HG03108 (cell line): ENCODE measurements around the gene PCDHB6.
"Not testable (repeated sequence)": the region's sequence is repeated elsewhere in the genome, so short reads cannot be mapped to it uniquely, and the experiment has no call there.

Experiments used
- ATAC-seq: cut with Tn5 transposase; IDR thresholded peaks from one replicate; pipeline ENCODE4 v1.9.1; 2021; ENCODE audit warnings: moderate library complexity; ENCODE audit not compliant: unreplicated experiment

The PCDHB6 gene

GRCh38 chr5:141149812-141150211, at the start of gene PCDHB6:
Gene PCDHB6, plus strand, starts transcription at chr5:141150057. Its CDS starts 201 bp downstream, at chr5:141150258.
- ATAC-seq, result no peak

DNA sequence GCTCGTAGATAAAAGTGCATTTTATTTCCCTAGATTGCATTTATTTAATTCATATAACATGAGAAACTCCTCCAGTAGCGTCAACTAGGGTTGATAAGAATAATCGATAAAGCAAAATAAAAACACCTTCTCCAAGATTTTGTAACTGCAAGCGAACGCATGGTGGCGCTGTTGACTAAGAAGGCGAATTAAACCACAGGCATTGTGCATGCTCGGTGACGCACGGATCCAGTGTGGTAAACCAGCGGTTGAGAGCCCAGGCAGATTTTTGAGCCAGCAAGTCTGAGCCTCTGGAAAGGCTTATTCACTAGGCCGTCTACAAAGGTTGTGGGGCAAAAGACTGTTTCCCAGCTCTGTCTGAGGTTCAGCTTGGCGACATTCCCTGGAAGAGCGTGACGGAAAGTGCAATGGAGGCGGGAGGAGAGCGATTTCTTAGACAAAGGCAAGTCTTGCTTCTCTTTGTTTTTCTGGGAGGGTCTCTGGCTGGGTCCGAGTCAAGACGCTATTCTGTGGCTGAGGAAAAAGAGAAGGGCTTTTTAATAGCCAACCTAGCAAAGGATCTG, 49.5 kb upstream of the PCDHB6 start, which contains the start of gene PCDHB3:
TSS of gene PCDHB3 (plus strand) at position 231 of the 563 bp plus-strand sequence. CDS start at position 408, 177 bp downstream.
- no peak for ATAC-seq

DNA sequence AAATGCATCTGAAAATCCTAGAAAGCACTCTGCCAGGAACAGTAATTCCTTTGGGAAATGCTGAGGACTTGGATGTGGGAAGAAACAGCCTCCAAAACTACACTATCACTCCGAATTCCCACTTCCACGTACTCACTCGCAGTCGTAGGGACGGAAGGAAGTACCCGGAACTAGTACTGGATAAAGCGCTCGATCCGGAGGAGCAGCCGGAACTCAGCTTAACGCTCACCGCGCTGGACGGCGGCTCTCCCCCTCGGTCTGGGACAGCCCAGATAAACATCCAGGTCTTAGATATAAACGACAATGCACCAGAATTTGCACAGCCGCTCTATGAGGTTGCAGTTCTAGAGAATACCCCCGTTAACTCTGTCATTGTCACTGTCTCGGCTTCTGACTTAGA, 48.8 kb upstream of the PCDHB6 start:
- ATAC-seq, result no peak

DNA sequence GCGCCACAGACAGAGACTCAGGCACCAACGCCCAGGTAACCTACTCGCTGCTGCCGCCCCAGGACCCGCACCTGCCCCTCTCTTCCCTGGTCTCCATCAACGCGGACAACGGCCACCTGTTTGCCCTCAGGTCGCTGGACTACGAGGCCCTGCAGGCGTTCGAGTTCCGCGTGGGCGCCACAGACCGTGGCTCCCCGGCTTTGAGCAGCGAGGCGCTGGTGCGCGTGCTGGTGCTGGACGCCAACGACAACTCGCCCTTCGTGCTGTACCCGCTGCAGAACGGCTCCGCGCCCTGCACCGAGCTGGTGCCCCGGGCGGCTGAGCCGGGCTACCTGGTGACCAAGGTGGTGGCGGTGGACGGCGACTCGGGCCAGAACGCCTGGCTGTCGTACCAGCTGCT, 47.8 kb upstream of the PCDHB6 start:
- not testable (repeated sequence) for ATAC-seq

GRCh38 chr5:141102471-141102870, 47.4 kb upstream of the PCDHB6 start:
- not testable (repeated sequence) for ATAC-seq

- no peak for ATAC-seq
These were observed 44.5 kb upstream of the PCDHB6 start for GRCh38 chr5:141105350-141105749.

DNA sequence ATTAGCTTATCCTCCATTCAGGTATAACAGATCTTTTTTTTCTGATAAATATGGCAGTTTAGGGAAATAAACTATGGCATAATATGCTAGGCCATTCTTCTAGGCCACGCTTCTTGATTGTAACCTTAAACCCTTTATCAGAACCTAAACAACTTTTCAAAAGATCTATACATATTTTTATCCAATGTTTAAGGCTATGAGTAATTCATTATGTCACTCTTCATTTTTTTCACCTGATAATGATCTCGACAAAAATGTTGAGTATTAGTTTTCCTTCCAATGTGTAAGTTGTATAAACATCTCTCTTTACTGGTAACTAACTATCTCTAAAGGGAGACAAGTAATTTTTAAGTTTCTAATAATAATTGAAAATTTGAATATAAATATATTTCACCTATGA, 30.6 kb upstream of the PCDHB6 start:
- ATAC-seq, result no peak

DNA sequence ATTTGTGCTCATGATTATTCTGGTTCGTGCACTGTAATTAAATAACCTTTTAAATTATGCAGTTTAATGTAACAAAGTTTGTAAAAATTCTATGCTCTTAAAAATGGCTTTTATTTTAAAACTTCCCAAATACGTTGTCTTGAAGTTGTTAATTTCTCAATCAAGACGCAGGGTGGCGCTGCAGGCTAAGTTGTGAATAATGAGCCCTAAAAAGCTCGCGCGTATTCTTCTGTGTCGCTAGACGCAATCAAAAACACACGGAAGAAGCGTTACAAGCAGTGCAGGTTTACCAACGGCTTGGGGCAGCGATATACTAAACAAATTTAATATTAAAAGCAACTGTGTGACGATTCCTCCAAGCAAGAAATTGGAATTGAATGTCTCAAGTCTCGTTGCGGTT, 28.3 kb upstream of the PCDHB6 start, which contains the start of gene PCDHB4:
TSS of gene PCDHB4 (plus strand) at position 256 of the 400 bp plus-strand sequence. CDS start 181 bp downstream, outside the sequence.
- no peak for ATAC-seq

GRCh38 chr5:141121985-141122384, 27.9 kb upstream of the PCDHB6 start:
- no peak for ATAC-seq

- ATAC-seq, result not testable (repeated sequence)
These were observed 26.3 kb upstream of the PCDHB6 start for GRCh38 chr5:141123396-141124135.

GRCh38 chr5:141127305-141127704, 22.6 kb upstream of the PCDHB6 start:
- ATAC-seq, result no peak

- ATAC-seq, result no peak
These were observed 14.7 kb upstream of the PCDHB6 start, which contains the start of gene PCDHB5 for GRCh38 chr5:141135030-141135717. Gene PCDHB5, plus strand, starts transcription at chr5:141135206. Its CDS starts 229 bp downstream, at chr5:141135435.

GRCh38 chr5:141135718-141136266, 14.1 kb upstream of the PCDHB6 start:
- no peak for ATAC-seq

GRCh38 chr5:141137346-141137745, 12.5 kb upstream of the PCDHB6 start:
- ATAC-seq, result not testable (repeated sequence)

GRCh38 chr5:141150224-141150992, 551 bp downstream of the PCDHB6 start:
- no peak for ATAC-seq

DNA sequence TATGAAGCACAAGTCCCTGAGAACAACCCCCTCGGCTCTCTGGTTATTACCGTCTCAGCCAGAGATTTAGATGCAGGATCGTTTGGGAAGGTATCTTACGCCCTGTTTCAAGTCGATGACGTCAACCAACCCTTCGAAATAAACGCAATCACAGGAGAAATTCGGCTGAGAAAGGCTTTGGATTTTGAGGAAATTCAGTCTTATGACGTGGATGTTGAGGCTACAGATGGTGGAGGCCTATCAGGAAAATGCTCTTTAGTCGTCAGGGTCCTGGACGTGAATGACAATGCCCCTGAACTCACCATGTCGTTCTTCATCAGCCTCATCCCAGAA, 1.1 kb downstream of the PCDHB6 start:
- no peak for ATAC-seq

- ATAC-seq, result not testable (repeated sequence)
These were observed 1.8 kb downstream of the PCDHB6 start for GRCh38 chr5:141151632-141152031.

DNA sequence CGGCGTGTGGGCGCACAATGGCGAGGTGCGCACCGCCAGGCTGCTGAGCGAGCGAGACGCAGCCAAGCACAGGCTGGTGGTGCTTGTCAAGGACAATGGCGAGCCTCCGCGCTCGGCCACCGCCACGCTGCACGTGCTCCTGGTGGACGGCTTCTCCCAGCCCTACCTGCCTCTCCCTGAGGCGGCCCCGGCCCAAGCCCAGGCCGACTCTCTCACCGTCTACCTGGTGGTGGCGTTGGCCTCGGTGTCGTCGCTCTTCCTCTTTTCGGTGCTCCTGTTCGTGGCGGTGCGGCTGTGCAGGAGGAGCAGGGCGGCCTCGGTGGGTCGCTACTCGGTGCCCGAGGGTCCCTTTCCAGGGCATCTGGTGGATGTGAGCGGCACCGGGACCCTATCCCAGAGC, 2.2 kb downstream of the PCDHB6 start:
- ATAC-seq, result not testable (repeated sequence)

DNA sequence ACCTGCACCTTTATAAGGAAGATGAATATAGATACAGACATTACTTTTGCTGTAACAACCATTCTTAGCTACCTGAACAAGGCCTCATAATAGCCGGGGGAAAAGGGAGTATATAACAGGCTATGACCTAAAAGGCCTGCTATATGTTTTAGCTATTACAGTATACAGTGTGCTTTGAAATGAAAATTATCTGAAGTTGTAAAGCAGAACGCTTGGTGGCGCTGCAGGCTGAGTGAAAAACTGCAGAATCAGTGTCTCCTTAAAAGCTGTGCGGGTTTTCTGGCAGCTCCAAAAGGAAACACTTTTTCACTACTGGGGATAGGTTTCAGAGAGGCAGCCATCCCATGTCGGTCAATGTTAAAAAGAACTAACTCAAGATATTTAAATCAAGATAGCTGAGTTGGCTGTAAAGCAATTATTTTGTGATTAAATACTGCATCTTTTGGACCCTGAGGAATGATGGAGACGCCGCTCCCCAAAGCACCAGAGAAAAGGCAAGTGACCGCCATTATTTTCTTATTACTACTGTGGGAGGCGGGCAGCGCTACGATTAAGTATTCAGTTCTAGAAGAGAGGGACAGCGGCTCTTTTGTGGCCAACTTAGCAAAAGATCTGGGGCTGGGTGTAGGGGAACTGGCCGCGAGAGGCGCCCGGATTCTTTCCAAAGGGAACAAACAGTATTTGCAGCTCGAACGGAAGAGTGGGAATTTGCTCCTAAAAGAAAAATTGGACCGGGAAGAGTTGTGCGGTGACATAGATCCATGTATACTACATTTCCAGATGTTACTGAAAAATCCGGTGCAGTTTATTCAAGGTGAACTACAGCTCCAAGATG, 5.9 kb downstream of the PCDHB6 start:
- ATAC-seq, result no peak

DNA sequence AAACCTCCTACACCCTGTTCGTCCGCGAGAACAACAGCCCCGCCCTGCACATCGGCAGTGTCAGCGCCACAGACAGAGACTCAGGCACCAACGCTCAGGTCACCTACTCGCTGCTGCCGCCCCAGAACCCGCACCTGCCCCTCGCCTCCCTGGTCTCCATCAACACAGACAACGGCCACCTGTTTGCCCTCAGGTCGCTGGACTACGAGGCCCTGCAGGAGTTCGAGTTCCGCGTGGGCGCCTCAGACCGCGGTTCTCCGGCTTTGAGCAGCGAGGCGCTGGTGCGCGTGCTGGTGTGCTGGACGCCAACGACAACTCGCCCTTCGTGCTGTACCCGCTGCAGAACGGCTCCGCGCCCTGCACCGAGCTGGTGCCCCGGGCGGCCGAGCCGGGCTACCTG, 7.5 kb downstream of the PCDHB6 start:
- not testable (repeated sequence) for ATAC-seq
